ENCODE results near the gene TSEN15.

The TSEN15 gene

GRCh38 chr1:184016169-184016568 lies 35.4 kb upstream of the TSEN15 start:
- DNase-seq (ENCODE audit: low read depth), result no peak
- TF ChIP-seq, protein P1, sequence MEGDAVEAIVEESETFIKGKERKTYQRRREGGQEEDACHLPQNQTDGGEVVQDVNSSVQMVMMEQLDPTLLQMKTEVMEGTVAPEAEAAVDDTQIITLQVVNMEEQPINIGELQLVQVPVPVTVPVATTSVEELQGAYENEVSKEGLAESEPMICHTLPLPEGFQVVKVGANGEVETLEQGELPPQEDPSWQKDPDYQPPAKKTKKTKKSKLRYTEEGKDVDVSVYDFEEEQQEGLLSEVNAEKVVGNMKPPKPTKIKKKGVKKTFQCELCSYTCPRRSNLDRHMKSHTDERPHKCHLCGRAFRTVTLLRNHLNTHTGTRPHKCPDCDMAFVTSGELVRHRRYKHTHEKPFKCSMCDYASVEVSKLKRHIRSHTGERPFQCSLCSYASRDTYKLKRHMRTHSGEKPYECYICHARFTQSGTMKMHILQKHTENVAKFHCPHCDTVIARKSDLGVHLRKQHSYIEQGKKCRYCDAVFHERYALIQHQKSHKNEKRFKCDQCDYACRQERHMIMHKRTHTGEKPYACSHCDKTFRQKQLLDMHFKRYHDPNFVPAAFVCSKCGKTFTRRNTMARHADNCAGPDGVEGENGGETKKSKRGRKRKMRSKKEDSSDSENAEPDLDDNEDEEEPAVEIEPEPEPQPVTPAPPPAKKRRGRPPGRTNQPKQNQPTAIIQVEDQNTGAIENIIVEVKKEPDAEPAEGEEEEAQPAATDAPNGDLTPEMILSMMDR (conservative IDR thresholded peaks at IDR 0.05; ENCODE audit: low read depth, low read length), result no peak
- no peak overlapping the region for H3K4me3 ChIP-seq (ENCODE audit: low read depth, low read length)

- H3K4me3 ChIP-seq (ENCODE audit: low read depth, low read length), result no peak overlapping the region
- DNase-seq (ENCODE audit: low read depth), result no peak
- TF ChIP-seq, protein P1 (conservative IDR thresholded peaks at IDR 0.05; ENCODE audit: low read depth, low read length), result no peak
Observed at GRCh38 chr1:184017306-184017705, 34.2 kb upstream of the TSEN15 start.

GRCh38 chr1:184018622-184019021 lies 32.9 kb upstream of the TSEN15 start:
- no peak overlapping the region for H3K4me3 ChIP-seq (ENCODE audit: low read depth, low read length)
- DNase-seq (ENCODE audit: low read depth), result no peak
- TF ChIP-seq, protein P1 (conservative IDR thresholded peaks at IDR 0.05; ENCODE audit: low read depth, low read length), result no peak

- TF ChIP-seq, protein P1 (conservative IDR thresholded peaks at IDR 0.05; ENCODE audit: low read depth, low read length), result no peak
- H3K4me3 ChIP-seq (ENCODE audit: low read depth, low read length), result no peak overlapping the region
- DNase-seq (ENCODE audit: low read depth), result no peak
Observed at GRCh38 chr1:184019069-184019468, 32.5 kb upstream of the TSEN15 start.

DNA sequence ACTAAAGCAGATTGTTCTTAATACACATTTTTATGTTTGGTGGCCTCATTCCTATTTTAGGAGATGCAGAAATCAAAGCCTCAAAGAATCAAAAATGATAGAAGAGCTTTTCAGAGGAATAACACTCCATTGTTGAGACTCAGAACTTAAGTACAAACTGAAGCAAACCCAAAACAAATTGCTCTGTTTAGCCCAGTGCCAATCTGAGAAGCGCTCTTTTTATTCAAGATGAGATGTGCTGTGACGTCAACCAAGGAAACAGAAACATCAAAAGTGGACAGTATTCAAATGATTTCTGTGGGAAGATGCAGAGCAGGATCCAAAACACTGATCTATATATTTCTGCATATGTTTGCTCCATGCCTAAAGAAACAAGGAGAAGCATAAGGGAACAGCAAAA lies 32.0 kb upstream of the TSEN15 start:
- no peak for DNase-seq (ENCODE audit: low read depth)
- TF ChIP-seq, protein P1 (conservative IDR thresholded peaks at IDR 0.05; ENCODE audit: low read depth, low read length), result no peak
- H3K4me3 ChIP-seq (ENCODE audit: low read depth, low read length), result no peak overlapping the region

GRCh38 chr1:184020328-184020727 lies 31.2 kb upstream of the TSEN15 start:
- TF ChIP-seq, protein P1 (conservative IDR thresholded peaks at IDR 0.05; ENCODE audit: low read depth, low read length), result no peak
- no peak overlapping the region for H3K4me3 ChIP-seq (ENCODE audit: low read depth, low read length)
- no peak for DNase-seq (ENCODE audit: low read depth)

GRCh38 chr1:184020855-184021254 lies 30.7 kb upstream of the TSEN15 start:
- DNase-seq (ENCODE audit: low read depth), result no peak
- no peak overlapping the region for H3K4me3 ChIP-seq (ENCODE audit: low read depth, low read length)
- TF ChIP-seq, protein P1 (conservative IDR thresholded peaks at IDR 0.05; ENCODE audit: low read depth, low read length), result no peak

Measured in choroid plexus epithelial cell (primary cell).